Activated CD8-positive, alpha-beta T cell treated with anti-CD3 and anti-CD28 coated beads for 36 hours (primary cell): ENCODE measurements around the gene VSIG10L. TPM values are rescaled to one million over a fixed set of nuclear protein-coding genes. Genes with fewer than 3 reads are reported as not detected.
A peak's percentile ranks its signal among the peaks of the same experiment; 100 is the strongest.

Experiments
- ATAC-seq: fragments of 200-7000 bp; cut with Tn5 transposase; one replicate; pipeline ENCODE4 v1.10.0; 2021; ENCODE audit warnings: mild to moderate bottlenecking, moderate library complexity
- CTCF ChIA-PET: fragments of 350-600 bp; sonication (Branson Sonifier 250); formaldehyde crosslinking; loops from one replicate; lab custom pipeline; 2021; ENCODE audit warnings: antibody characterized with exemption; lab: Charles Lee
- POLR2A ChIA-PET: fragments of 350-600 bp; sonication (Branson Sonifier 250); formaldehyde crosslinking; loops from one replicate; lab custom pipeline; 2021; ENCODE audit warnings: antibody characterized with exemption; lab: Charles Lee
- DNase-seq: peaks from one replicate; pipeline ENCODE4 v3.0.0-alpha.2; 2020
- H3K27ac Mint-ChIP-seq: one replicate; pipeline ENCODE4 v1.8.0; 2021; ENCODE audit warnings: mild to moderate bottlenecking, mixed read lengths
- H3K27me3 Mint-ChIP-seq: one replicate; pipeline ENCODE4 v1.8.0; 2021; ENCODE audit warnings: mixed read lengths
- H3K36me3 Mint-ChIP-seq: one replicate; pipeline ENCODE4 v1.8.0; 2021; ENCODE audit warnings: low read depth, mixed read lengths
- H3K4me1 Mint-ChIP-seq: one replicate; pipeline ENCODE4 v1.8.0; 2021; ENCODE audit warnings: low read depth, mixed read lengths
- H3K4me3 Mint-ChIP-seq: one replicate; pipeline ENCODE4 v1.8.0; 2021; ENCODE audit warnings: mild to moderate bottlenecking, moderate library complexity, mixed read lengths
- H3K9me3 Mint-ChIP-seq: one replicate; pipeline ENCODE4 v1.8.0; 2021; ENCODE audit warnings: mixed read lengths
- intact Hi-C: fragments of 100-400 bp; cut with micrococcal nuclease; formaldehyde crosslinking; loops from one replicate; pipeline ENCODE4 v1.10.0; 2022
- total RNA-seq, 2 experiments: library from RNA; stranded (reverse); gene quantifications; one replicate each; pipeline ENCODE4 v1.2.3, GENCODE V29; 2021
- TF ChIP-seq, protein P1 (sequence below): fragments of 200-600 bp; IDR thresholded peaks from one replicate; pipeline ENCODE4 v1.8.0; 2022; ENCODE audit warnings: antibody characterized with exemption, mild to moderate bottlenecking

The VSIG10L gene
- total RNA-seq, 2 experiments from 2014 or later: 3.6 to 3.7 TPM

DNA sequence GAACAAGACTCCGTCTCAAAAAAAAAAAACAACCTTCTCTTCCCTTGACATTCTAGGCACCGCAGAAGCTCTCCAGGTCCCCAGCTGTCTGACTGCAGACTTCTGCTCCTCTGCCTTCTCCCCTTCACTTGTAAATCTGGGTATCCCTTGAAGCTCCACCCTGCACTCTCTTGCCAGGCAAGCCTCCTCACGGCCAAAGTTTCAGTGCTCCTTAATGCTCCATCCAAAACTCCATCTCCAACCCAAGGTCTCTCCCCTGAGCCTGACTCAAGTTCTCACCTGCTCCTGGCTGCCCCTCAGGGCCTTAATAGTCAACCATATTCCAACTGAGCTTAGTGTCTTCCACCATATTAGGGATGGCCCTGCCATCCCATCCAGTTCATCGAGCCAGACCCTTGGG, 28.3 kb upstream of the VSIG10L start:
- peaks cover 49% of the 10 kb centered on the region for H3K4me1 Mint-ChIP-seq
- peak overlapping the region; percentile 94 for H3K27ac Mint-ChIP-seq
- H3K36me3 Mint-ChIP-seq: peaks cover 47% of the 10 kb centered on the region
- peaks cover 3% of the 10 kb centered on the region for H3K9me3 Mint-ChIP-seq
- TF ChIP-seq, protein P1, sequence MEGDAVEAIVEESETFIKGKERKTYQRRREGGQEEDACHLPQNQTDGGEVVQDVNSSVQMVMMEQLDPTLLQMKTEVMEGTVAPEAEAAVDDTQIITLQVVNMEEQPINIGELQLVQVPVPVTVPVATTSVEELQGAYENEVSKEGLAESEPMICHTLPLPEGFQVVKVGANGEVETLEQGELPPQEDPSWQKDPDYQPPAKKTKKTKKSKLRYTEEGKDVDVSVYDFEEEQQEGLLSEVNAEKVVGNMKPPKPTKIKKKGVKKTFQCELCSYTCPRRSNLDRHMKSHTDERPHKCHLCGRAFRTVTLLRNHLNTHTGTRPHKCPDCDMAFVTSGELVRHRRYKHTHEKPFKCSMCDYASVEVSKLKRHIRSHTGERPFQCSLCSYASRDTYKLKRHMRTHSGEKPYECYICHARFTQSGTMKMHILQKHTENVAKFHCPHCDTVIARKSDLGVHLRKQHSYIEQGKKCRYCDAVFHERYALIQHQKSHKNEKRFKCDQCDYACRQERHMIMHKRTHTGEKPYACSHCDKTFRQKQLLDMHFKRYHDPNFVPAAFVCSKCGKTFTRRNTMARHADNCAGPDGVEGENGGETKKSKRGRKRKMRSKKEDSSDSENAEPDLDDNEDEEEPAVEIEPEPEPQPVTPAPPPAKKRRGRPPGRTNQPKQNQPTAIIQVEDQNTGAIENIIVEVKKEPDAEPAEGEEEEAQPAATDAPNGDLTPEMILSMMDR: no peak
- intact Hi-C loops: no loop called here
- peak overlapping the region; percentile 98 for H3K4me3 Mint-ChIP-seq
- CTCF ChIA-PET: interaction anchor here (0.7 to 1.8 kb wide), 3 partner anchors 11 to 51 kb away, joined by 3 to 5 read pairs (median 4); no protein-coding TSS in a partner anchor
- DNase-seq (no peak), ATAC-seq (no peak)
- H3K27me3 Mint-ChIP-seq: no peaks in the 10 kb centered on the region
- POLR2A ChIA-PET: interaction anchor here (0.6 to 5.1 kb wide), 4 partner anchors 10 to 225 kb away, joined by 3 to 40 read pairs (median 10); partner anchors contain the start of gene LIM2

- intact Hi-C loops: no loop called here
- ATAC-seq: no peak
Measured at GRCh38 chr19:51368366-51369282, 26.7 kb upstream of the VSIG10L start, which contains the start of gene CLDND2. CLDND2 (minus strand) TSS chr19:51369003; CDS start chr19:51368577, 426 bp downstream.

GRCh38 chr19:51367565-51368365, 25.8 kb upstream of the VSIG10L start:
- TF ChIP-seq, protein P1: no peak
- Mint-ChIP-seq H3K27me3 (no peaks in the 10 kb centered on the region), H3K4me3 (peak overlapping the region; percentile 98), H3K9me3 (no peaks in the 10 kb centered on the region), H3K4me1 (peaks cover 45% of the 10 kb centered on the region), H3K27ac (peak overlapping the region; percentile 98), H3K36me3 (peaks cover 49% of the 10 kb centered on the region)
- DNase-seq (peak; percentile 100), ATAC-seq (peak; percentile 84)
- ChIA-PET CTCF (interaction anchor here (0.7 to 1.7 kb wide), 7 partner anchors 8 to 147 kb away, joined by 3 to 9 read pairs (median 4); no protein-coding TSS in a partner anchor), POLR2A (interaction anchor here (0.6 to 1.6 kb wide), 8 partner anchors 8 to 73 kb away, joined by 3 to 11 read pairs (median 4); partner anchors contain the start of genes SIGLEC10 and VSIG10L)
- intact Hi-C loops: no loop called here

More at GRCh38 chr19:51368366-51369282, 26.7 kb upstream of the VSIG10L start, which contains the start of gene CLDND2:
- DNase-seq: peak; percentile 72
- TF ChIP-seq, protein P1: no peak
- peaks cover 46% of the 10 kb centered on the region for H3K4me1 Mint-ChIP-seq
- ChIA-PET POLR2A (interaction anchor here (0.6 to 1.6 kb wide), 8 partner anchors 9 to 72 kb away, joined by 3 to 11 read pairs (median 4); partner anchors contain the start of genes SIGLEC10 and VSIG10L), CTCF (interaction anchor here (1.0 to 1.8 kb wide), 8 partner anchors 9 to 146 kb away, joined by 3 to 9 read pairs (median 4); no protein-coding TSS in a partner anchor)
- H3K27ac Mint-ChIP-seq: peak within 1 kb of the TSS; percentile 98
- no peaks in the 10 kb centered on the region for H3K27me3 Mint-ChIP-seq
- peaks cover 50% of the 10 kb centered on the region for H3K36me3 Mint-ChIP-seq
- H3K9me3 Mint-ChIP-seq: no peaks in the 10 kb centered on the region
- peak within 1 kb of the TSS; percentile 98 for H3K4me3 Mint-ChIP-seq

- ChIA-PET CTCF (interaction anchor here (0.9 to 1.7 kb wide), 4 partner anchors 27 to 147 kb away, joined by 4 to 9 read pairs (median 6); no protein-coding TSS in a partner anchor), POLR2A (interaction anchor here (1.1 kb wide), 1 partner anchor 13 kb away, joined by 3 read pairs; no protein-coding TSS in a partner anchor)
- Mint-ChIP-seq H3K9me3 (no peaks in the 10 kb centered on the region), H3K36me3 (peaks cover 49% of the 10 kb centered on the region), H3K4me1 (peaks cover 50% of the 10 kb centered on the region), H3K27me3 (no peaks in the 10 kb centered on the region), H3K4me3 (peak overlapping the region; percentile 98), H3K27ac (peak overlapping the region; percentile 98)
- intact Hi-C loops: no loop called here
- DNase-seq: peak; percentile 62
- TF ChIP-seq, protein P1: no peak
- ATAC-seq: peak; percentile 0
Measured at GRCh38 chr19:51367255-51367564, 25.3 kb upstream of the VSIG10L start.
